ENCODE measurements around the gene CCDC171. TPM values are rescaled to one million over a fixed set of nuclear protein-coding genes. Genes with fewer than 3 reads are reported as not detected.

Gene CCDC171
- total RNA-seq, 3 donors from 2014 or later: 3.6 to 4.5 (median 3.6) TPM

GRCh38 chr9:15746905-15747304 lies 194.1 kb downstream of the CCDC171 start:
- no peak overlapping the region for H3K4me3 ChIP-seq
- intact Hi-C loops (cut with DNase I, micrococcal nuclease): no loop called here
- TF ChIP-seq CTCF (IDR thresholded peaks at IDR 0.05): no peak
- H3K36me3 ChIP-seq (ENCODE audit: low read depth): no peaks in the 10 kb centered on the region
- no peaks in the 10 kb centered on the region for H3K4me1 ChIP-seq (ENCODE audit: low read depth)
- DNase-seq (no peak), ATAC-seq (no peak)
- no peaks in the 10 kb centered on the region for H3K9me3 ChIP-seq

GRCh38 chr9:15755660-15756059 lies 202.8 kb downstream of the CCDC171 start:
- intact Hi-C loops (cut with DNase I, micrococcal nuclease): no loop called here
- no peaks in the 10 kb centered on the region for H3K9me3 ChIP-seq
- DNase-seq (no peak), ATAC-seq (no peak)
- H3K4me1 ChIP-seq (ENCODE audit: low read depth): no peaks in the 10 kb centered on the region
- H3K4me3 ChIP-seq: no peak overlapping the region
- TF ChIP-seq CTCF (IDR thresholded peaks at IDR 0.05): no peak
- H3K36me3 ChIP-seq (ENCODE audit: low read depth): no peaks in the 10 kb centered on the region

DNA sequence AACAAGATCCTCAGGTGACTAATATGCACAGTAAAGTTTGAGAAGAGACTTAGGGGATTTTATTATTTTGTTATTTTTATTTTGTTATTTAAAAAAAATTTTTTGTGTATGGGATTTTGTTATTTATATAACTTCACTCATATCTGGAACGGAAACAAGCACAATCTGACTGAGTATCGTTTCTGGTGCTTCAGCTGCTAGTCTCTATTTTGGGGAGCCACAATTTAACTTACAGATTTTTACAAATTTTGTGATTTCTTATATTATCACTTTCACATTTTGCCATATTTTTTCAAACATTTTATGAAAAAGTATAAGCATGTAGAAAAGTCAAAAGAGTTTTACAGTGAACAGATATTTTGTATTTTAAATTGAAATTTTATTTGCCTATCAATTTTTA lies 208.7 kb downstream of the CCDC171 start:
- ATAC-seq (no peak), DNase-seq (no peak)
- TF ChIP-seq CTCF (IDR thresholded peaks at IDR 0.05): no peak
- Histone ChIP-seq H3K4me3 (no peak overlapping the region), H3K9me3 (no peaks in the 10 kb centered on the region), H3K4me1 (ENCODE audit: low read depth) (no peaks in the 10 kb centered on the region), H3K36me3 (ENCODE audit: low read depth) (no peaks in the 10 kb centered on the region)
- intact Hi-C loops (cut with DNase I, micrococcal nuclease): no loop called here

- DNase-seq (no peak), ATAC-seq (no peak)
- no peak overlapping the region for H3K4me3 ChIP-seq
- no peaks in the 10 kb centered on the region for H3K9me3 ChIP-seq
- H3K4me1 ChIP-seq (ENCODE audit: low read depth): no peaks in the 10 kb centered on the region
- H3K36me3 ChIP-seq (ENCODE audit: low read depth): no peaks in the 10 kb centered on the region
- TF ChIP-seq CTCF (IDR thresholded peaks at IDR 0.05): no peak
- intact Hi-C loops (cut with DNase I, micrococcal nuclease): no loop called here
Observed at GRCh38 chr9:15763371-15763770, 210.5 kb downstream of the CCDC171 start.

- Histone ChIP-seq H3K4me3 (no peak overlapping the region), H3K36me3 (ENCODE audit: low read depth) (no peaks in the 10 kb centered on the region), H3K9me3 (no peaks in the 10 kb centered on the region), H3K4me1 (ENCODE audit: low read depth) (no peaks in the 10 kb centered on the region)
- no peak for TF ChIP-seq CTCF (IDR thresholded peaks at IDR 0.05)
- ATAC-seq: no peak
- DNase-seq: no peak
- intact Hi-C loops (cut with DNase I, micrococcal nuclease): no loop called here
Observed at GRCh38 chr9:15764131-15764530, 211.3 kb downstream of the CCDC171 start.

DNA sequence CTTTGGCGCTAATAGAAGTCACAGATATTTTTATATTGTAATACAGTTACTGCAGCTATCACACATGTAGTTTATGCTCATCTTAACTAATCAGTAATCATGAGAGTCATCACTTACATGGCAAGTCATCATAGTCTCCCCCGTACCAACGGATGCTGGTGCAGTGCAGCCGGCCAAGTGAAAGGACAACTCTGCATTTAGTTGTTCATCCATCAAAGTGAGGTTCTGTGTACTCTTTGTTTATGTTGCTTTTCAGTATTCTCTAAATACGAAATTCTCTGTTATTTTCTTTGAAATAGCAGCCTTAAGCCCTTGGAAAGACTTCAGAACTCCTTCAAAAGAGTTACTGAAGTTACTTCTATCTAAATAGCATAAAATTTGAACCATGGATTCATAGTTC lies 216.7 kb downstream of the CCDC171 start:
- H3K9me3 ChIP-seq: no peaks in the 10 kb centered on the region
- ATAC-seq: no peak
- intact Hi-C loops (cut with DNase I, micrococcal nuclease): no loop called here
- no peak for TF ChIP-seq CTCF (IDR thresholded peaks at IDR 0.05)
- no peaks in the 10 kb centered on the region for H3K36me3 ChIP-seq (ENCODE audit: low read depth)
- DNase-seq: no peak
- H3K4me3 ChIP-seq: no peak overlapping the region
- H3K4me1 ChIP-seq (ENCODE audit: low read depth): no peaks in the 10 kb centered on the region
